ENCODE measurements around the gene NHLH2. TPM values are rescaled to one million over a fixed set of nuclear protein-coding genes. Genes with fewer than 3 reads are reported as not detected.

NHLH2 gene
- total and polyA plus RNA-seq, 7 donors, result 0.28 TPM; not detected in 6

- H3K27ac ChIP-seq, result no peak overlapping the region
- no peaks in the 10 kb centered on the region for H3K27me3 ChIP-seq
- DNase-seq, result no peak
- H3K4me3 ChIP-seq, result no peak overlapping the region
- no peaks in the 10 kb centered on the region for H3K36me3 ChIP-seq
- 74 to 84% methylated on average over 4 of the region's 4 CpGs for WGBS, 2 donors
- H3K4me1 ChIP-seq, result no peaks in the 10 kb centered on the region
- TF ChIP-seq CTCF (IDR thresholded peaks at IDR 0.05), result no peak
- no peak for TF ChIP-seq POLR2A (IDR thresholded peaks at IDR 0.05)
- TF ChIP-seq POLR2AphosphoS5 (IDR thresholded peaks at IDR 0.05), result no peak
- no peak for TF ChIP-seq EP300 (IDR thresholded peaks at IDR 0.05)
- no peaks in the 10 kb centered on the region for H3K9me3 ChIP-seq
- intact Hi-C loops (cut with DNase I), result no loop called here
These were observed 26.1 kb downstream of the NHLH2 start for GRCh38 chr1:115814685-115815398.

- 91 to 95% methylated on average over 1 of the region's 1 CpG for whole genome bisulfite sequencing, 2 donors
- H3K4me1 ChIP-seq, result no peaks in the 10 kb centered on the region
- H3K27me3 ChIP-seq, result no peaks in the 10 kb centered on the region
- DNase-seq, result no peak
- no peak for TF ChIP-seq POLR2A (IDR thresholded peaks at IDR 0.05)
- TF ChIP-seq EP300 (IDR thresholded peaks at IDR 0.05), result no peak
- TF ChIP-seq POLR2AphosphoS5 (IDR thresholded peaks at IDR 0.05), result no peak
- no peak for TF ChIP-seq CTCF (IDR thresholded peaks at IDR 0.05)
- H3K9me3 ChIP-seq, result no peaks in the 10 kb centered on the region
- intact Hi-C loops (cut with DNase I), result no loop called here
- H3K27ac ChIP-seq, result no peak overlapping the region
- no peak overlapping the region for H3K4me3 ChIP-seq
- H3K36me3 ChIP-seq, result no peaks in the 10 kb centered on the region
These were observed 27.2 kb downstream of the NHLH2 start for GRCh38 chr1:115813727-115814126.

GRCh38 chr1:115811140-115811828 is 29.6 kb downstream of the NHLH2 start:
- no peaks in the 10 kb centered on the region for H3K9me3 ChIP-seq
- no peak overlapping the region for H3K27ac ChIP-seq
- intact Hi-C loops (cut with DNase I), result no loop called here
- H3K27me3 ChIP-seq, result no peaks in the 10 kb centered on the region
- TF ChIP-seq EP300 (IDR thresholded peaks at IDR 0.05), result no peak
- TF ChIP-seq POLR2A (IDR thresholded peaks at IDR 0.05), result no peak
- TF ChIP-seq CTCF (IDR thresholded peaks at IDR 0.05), result no peak
- TF ChIP-seq POLR2AphosphoS5 (IDR thresholded peaks at IDR 0.05), result no peak
- 38 to 72% methylated on average over 3 of the region's 3 CpGs for WGBS, 2 donors
- no peak for DNase-seq
- no peak overlapping the region for H3K4me3 ChIP-seq
- no peaks in the 10 kb centered on the region for H3K4me1 ChIP-seq
- H3K36me3 ChIP-seq, result no peaks in the 10 kb centered on the region

- H3K27ac ChIP-seq, result no peak overlapping the region
- intact Hi-C loops (cut with DNase I), result no loop called here
- H3K4me1 ChIP-seq, result no peaks in the 10 kb centered on the region
These were observed 30.3 kb downstream of the NHLH2 start for GRCh38 chr1:115810609-115811008.

More at GRCh38 chr1:115810609-115811008, 30.3 kb downstream of the NHLH2 start:
- no peak for TF ChIP-seq CTCF (IDR thresholded peaks at IDR 0.05)
- TF ChIP-seq POLR2A (IDR thresholded peaks at IDR 0.05), result no peak
- TF ChIP-seq POLR2AphosphoS5 (IDR thresholded peaks at IDR 0.05), result no peak
- no peak for TF ChIP-seq EP300 (IDR thresholded peaks at IDR 0.05)
- DNase-seq, result no peak
- Histone ChIP-seq H3K36me3 (no peaks in the 10 kb centered on the region), H3K27me3 (no peaks in the 10 kb centered on the region), H3K4me3 (no peak overlapping the region), H3K9me3 (no peaks in the 10 kb centered on the region)
- 61 to 85% methylated on average over 2 of the region's 2 CpGs for WGBS, 2 donors

All from sigmoid colon (tissue), 7 donors.